HG03558 (cell line): ENCODE measurements around the gene EDC3.
"Not testable (repeated sequence)": the region's sequence is repeated elsewhere in the genome, so short reads cannot be mapped to it uniquely, and the experiment has no call there.

Experiments used
- ATAC-seq: cut with Tn5 transposase; IDR thresholded peaks from one replicate; pipeline ENCODE4 v1.9.1; 2021; ENCODE audit warnings: moderate number of reproducible peaks; ENCODE audit not compliant: unreplicated experiment; ENCODE audit errors: extremely low read depth

EDC3 gene

DNA sequence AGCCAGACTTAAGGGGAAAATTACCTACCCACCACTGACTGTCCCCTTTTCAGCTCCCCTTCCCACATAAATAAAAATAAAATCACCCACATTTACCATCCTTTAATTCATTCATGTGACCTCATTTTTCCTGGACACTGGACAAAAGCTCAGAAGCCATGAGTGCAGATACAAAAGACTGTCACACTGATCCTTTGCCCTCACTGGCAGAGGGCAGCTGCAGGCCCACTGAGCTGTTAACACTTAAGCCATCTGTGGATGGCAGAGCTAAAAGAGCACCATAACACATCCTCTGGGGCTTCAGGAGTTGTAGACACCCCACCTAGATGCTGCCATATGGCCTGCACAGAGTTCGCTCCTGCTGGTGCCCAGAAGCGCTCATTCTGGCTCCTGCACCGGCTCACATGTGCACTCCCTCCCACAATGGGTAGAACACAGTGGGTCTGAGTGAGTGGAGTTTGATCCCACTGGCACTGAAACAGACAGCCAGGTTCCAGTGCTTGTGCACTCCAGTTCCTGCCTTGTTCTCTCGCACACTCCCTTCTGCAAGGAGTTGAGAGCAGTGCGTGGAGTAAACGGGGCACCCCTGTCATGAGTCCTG is 38.8 kb downstream of the EDC3 start:
- ATAC-seq = no peak

DNA sequence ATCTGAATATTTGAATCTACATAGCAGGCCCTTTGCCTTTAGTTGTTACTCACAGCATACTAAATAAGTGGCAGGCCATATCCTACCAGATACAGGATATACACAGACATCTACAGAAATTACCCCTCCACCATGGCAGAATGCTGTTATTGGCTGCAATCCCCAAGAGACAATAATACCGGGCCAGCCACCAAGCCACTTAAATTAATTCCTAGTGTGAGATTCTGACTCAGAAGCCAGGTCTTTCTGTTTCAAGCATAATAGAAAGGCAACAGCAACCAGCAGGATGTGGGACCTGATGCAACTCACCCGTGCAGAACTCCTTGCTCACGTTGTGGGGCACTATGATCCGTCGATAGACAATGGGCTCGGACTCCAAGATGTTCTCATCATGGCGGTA is 40.4 kb downstream of the EDC3 start:
- ATAC-seq = no peak

DNA sequence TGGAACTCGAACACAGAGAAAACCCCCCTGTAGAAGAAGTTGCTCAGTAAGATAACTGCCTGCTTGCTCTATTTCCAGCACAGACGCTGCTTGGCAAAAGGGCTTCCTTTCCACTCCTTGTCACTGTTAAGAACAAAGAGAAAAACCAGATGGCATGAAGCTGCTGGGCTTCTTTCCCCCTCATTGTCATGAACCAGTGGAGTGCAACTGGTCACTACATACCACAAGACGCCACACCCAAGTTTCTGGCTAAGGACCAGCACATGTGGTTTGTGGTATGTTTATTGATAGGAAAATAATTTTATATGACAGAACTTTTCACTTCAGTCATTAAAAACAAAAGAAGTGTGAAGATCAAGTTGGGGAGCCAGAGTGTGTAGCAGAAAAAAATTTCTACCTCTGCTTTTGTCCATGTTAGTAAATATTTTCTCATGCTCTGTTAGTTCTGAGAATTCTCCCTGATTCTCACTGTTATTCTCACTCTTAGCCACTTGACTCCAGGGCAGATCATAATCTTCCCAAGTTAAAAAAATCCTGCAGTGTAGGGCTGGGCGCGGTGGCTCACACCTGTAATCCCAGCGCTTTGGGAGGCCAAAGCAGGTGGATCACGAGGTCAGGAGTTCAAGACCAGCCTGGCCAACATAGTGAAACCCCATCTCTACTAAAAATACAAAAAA is 42.3 kb downstream of the EDC3 start:
- no peak for ATAC-seq

GRCh38 chr15:74651242-74651741 is 44.5 kb downstream of the EDC3 start:
- ATAC-seq = no peak

DNA sequence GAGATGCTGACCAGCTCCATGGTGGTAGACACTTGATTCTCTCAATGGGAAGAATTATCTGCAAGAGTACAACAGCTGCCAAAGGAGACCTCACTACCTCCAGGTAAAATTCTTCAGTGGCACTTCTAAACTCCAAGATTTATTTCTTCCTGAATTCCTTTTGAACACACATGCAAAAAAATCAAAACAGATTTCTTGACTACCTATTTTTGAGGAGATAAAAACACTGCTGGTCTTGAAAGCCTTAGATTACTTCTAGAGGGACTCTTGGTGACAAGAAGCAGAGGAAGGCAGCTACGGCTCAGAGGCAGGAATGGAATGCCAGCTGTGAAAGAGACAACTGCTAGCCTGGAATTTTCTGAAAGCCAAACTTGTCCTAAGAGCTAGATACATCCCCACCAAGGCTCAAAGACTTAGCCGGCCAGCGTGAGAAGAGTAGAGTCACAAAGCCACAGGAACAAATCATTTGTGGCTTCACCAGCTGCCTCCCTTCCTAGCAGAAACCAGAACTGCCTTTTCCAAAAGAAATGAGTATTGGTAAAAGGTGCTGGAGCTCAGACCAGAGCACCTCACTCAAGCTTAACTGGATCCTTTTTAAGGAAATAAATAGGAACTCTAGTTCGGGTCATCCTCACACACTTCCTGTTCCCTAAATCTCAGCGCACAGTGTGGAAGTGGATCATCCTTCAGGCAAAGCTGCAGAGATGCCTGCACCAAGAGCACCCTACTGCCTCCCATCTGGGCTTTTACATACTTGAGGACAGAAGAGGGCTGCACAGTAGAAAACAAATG is 47.6 kb downstream of the EDC3 start:
- ATAC-seq = no peak

DNA sequence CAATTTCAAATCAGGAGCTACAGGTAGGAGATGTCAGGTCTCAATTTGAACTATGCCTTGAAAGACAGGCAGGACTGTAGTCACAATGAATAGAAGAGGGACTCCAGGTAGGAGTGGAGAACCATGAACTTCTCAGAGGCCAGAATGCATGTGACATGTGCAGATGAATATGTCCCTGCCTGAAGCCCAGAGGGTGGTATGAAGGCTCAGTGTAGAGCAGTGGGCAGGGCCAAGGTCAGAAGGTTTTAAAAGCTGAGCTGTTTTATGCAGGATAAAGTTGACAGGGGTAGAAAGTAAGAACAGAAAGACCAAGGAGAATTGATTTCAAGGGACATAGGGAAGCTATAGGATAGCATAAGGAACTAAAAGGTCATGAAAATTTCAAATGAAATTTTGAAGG is 49.3 kb downstream of the EDC3 start:
- ATAC-seq = no peak

DNA sequence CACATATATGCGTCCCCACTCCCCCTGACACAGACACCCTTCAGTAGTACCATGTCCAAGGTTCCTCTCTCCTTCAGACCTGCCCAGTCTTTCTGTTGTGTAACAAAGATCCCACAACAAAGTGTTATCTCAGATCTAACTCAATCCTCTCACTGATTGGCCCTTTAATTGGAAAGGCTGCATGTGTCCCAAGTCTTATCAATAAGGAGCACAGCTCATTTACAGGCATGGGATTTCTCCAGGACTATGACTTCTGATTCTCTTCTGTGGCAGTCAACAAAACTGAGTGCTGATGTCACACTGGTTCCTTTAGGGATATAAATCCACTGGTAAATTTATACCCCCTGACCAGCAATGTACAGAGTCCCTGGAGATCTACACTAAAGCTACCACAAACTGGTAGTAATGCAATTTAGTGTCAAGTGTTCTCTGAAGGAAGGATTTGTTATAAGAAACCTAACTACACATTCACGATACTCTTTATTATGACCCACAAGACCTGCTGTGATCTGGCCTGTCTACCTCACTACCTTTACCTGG is 52.1 kb downstream of the EDC3 start:
- no peak for ATAC-seq

DNA sequence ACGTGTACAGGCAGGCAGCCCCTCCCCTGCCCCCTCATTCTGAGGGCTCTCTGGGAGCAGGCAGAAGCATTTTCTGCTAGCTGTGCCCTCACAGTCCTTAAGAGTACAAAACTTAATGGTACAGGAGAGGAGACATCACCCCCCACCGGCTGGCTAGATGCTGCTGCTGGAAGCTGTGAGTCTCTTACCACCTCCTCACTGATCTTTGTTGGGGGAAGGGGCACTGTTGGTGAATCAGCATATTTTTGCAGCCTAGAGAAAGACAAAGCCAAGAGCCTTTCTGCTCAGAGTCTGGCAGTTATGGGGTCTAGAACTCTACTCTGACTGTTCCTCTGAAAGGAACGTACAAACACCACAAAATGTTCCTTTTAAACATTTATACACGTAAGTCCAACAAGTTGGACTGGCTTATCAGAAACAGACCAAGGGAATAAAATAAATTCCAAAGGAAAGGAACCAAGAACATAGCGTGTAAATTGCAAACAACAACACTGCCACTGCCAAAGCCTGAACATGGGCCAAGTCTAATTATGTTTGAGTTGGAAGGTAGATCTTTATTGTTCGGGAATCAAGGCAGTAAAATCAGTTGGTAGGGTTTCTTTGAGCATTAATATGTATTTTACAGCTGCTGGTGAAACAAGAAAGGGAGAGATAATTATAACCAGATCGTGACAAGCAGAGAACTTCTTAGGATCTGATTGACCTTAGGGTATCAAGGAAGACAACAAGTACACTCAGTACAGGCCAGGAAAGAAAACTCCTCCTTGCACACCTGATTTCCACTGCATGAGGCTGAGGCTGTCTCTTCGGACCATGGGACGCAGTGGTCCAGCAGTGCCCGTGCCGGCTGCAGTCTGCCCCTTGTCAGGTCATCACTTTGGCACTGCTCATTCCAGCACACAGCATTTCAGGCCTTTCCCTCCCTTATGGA is 52.8 kb downstream of the EDC3 start:
- no peak for ATAC-seq

DNA sequence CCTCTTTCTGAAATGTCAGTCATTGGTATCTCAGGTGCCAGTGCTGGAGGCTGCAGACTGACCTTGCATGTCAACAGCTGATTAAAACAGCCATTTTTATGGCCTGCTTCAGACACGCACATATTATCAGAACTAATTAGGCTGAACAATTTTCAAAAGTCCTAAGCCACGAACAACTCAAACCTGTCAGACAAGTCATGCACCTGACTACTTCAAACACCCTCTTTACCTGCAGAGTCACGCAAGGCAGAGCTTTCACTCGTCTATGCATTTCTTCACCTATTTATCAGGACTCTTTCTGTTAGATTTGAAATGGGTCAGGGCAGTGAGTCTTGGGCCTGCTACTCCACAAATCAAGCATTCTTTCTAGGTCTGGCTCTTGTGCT is 53.5 kb downstream of the EDC3 start:
- no peak for ATAC-seq

GRCh38 chr15:74641151-74641550 is 54.7 kb downstream of the EDC3 start:
- ATAC-seq = no peak

- no peak for ATAC-seq
Measured at GRCh38 chr15:74636984-74637383, 58.8 kb downstream of the EDC3 start.

DNA sequence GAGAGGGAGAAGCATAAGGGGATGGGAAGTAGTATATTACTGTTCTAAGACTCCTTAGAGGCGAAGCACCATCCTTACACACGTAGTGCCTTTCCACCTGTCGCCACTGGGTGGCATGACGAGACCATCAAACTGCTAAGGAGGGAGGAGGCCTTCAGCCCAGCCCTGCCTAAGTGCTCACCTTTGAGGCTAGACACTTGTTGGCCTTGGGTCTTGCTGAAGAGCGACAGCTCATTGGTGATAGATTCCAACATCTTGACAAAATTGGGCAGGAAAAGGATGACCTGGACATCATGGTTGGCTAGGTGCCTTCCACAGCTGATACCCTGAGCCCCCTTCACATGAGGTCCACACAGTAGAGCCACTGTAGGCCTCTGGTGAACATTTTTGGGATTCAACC is 60.6 kb downstream of the EDC3 start:
- no peak for ATAC-seq

- ATAC-seq = no peak
Measured at GRCh38 chr15:74633781-74634180, 62.0 kb downstream of the EDC3 start.

DNA sequence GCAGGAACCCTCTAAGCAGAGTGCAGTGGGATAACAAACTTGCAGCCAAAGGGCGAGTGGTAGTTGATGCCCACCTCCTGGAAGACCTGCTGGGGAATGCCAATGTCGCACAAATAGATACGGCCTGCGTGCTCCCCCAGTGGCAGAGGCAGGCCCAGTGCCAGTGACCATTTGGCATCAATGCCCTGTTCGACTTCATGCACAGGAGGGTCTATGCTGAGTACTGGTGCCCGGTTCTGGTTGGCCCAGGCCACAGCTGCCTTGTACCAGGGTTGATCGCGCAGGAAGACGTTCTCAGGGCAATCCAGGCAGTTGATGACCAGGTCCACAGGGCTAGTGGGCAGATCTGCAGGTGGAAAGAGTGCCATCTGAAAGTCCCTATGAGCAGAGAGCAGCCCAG is 63.2 kb downstream of the EDC3 start:
- no peak for ATAC-seq

GRCh38 chr15:74631935-74632560 is 63.8 kb downstream of the EDC3 start:
- no peak for ATAC-seq

- ATAC-seq = no peak
Measured at GRCh38 chr15:74631408-74631807, 64.4 kb downstream of the EDC3 start.

GRCh38 chr15:74631087-74631385 is 64.8 kb downstream of the EDC3 start:
- ATAC-seq = no peak

GRCh38 chr15:74630284-74631086 is 65.3 kb downstream of the EDC3 start:
- ATAC-seq = no peak

- ATAC-seq = not testable (repeated sequence)
Measured at GRCh38 chr15:74629696-74630095, 66.1 kb downstream of the EDC3 start.
